ENCODE measurements around the gene GAA.

GAA gene

DNA sequence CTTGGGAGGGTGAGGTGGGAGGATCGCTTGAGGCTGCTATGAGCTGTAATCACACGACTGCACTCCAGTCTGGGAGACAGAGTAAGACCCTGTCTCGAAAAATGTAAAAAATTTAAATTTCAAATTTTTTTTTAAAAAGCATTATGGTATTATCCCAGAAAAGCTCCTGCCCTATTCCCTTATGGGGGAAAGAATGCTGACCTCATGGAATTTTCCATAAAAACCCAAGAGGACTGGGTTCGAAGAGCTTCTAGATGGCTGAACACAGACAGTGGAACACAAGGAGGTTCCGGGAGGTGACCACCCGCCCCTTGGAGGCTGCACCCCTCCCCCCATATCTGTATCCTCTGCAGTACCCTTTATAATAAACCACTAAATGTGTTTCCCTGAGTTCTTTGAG is 41.5 kb downstream of the GAA start:
- H3K4me3 ChIP-seq (ENCODE audit: low read depth, low read length), result no peak overlapping the region
- TF ChIP-seq, protein P1, sequence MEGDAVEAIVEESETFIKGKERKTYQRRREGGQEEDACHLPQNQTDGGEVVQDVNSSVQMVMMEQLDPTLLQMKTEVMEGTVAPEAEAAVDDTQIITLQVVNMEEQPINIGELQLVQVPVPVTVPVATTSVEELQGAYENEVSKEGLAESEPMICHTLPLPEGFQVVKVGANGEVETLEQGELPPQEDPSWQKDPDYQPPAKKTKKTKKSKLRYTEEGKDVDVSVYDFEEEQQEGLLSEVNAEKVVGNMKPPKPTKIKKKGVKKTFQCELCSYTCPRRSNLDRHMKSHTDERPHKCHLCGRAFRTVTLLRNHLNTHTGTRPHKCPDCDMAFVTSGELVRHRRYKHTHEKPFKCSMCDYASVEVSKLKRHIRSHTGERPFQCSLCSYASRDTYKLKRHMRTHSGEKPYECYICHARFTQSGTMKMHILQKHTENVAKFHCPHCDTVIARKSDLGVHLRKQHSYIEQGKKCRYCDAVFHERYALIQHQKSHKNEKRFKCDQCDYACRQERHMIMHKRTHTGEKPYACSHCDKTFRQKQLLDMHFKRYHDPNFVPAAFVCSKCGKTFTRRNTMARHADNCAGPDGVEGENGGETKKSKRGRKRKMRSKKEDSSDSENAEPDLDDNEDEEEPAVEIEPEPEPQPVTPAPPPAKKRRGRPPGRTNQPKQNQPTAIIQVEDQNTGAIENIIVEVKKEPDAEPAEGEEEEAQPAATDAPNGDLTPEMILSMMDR (IDR thresholded peaks at IDR 0.05; ENCODE audit: control insufficient read depth, extremely low read depth, insufficient read depth), result no peak

DNA sequence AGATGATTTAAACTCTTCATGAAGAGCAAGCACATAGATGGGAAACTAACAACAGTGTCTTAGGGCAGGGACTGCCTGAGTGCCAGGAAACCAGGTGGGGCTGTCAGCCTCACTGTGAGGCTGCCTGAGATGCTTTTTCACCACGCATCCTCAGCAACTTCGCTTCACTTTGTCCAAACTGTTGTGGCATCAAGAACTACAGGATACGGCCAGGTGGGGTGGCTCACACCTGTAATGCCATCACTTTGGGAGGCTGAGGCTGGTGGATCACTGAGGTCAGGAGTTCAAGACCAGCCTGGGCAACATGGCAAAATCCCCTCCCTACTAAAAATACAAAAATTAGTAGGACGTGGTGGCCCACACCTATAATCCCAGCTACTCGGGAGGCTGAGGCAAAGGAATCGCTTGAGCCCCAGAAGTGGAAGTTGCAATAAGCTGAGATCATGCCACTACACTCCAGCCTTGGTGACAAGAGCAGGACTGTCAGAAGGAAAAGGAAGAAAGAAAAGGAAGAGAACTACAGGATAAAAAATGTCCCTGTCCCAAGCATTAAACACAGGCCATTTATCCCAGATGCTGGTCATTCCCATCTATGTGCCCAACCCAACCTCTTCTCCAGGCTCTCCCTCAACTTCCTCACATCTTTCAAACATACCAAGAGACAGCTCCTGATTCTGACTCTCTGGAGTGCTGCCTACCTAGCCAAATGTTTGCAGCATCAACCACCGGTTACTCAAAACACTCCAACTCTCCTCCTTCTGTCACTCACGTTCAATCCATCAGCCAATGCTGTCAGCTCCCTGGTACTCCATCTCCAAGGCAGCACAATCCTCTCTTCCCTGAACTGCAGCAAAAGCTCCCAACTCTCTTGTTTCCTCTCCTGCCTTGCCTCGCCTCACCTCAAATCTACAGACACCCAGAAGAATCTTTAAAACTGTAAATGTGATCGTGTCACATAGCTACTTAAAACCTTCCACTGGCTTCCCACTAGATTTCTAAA is 44.0 kb downstream of the GAA start:
- DNase-seq (ENCODE audit: low read depth), result no peak
- TF ChIP-seq, protein P1 (IDR thresholded peaks at IDR 0.05; ENCODE audit: control insufficient read depth, extremely low read depth, insufficient read depth), result no peak
- peak overlapping the region; percentile 92 for H3K4me3 ChIP-seq (ENCODE audit: low read depth, low read length)

More for the DNA sequence above, 41.5 kb downstream of the GAA start:
- no peak for DNase-seq (ENCODE audit: low read depth)

DNA sequence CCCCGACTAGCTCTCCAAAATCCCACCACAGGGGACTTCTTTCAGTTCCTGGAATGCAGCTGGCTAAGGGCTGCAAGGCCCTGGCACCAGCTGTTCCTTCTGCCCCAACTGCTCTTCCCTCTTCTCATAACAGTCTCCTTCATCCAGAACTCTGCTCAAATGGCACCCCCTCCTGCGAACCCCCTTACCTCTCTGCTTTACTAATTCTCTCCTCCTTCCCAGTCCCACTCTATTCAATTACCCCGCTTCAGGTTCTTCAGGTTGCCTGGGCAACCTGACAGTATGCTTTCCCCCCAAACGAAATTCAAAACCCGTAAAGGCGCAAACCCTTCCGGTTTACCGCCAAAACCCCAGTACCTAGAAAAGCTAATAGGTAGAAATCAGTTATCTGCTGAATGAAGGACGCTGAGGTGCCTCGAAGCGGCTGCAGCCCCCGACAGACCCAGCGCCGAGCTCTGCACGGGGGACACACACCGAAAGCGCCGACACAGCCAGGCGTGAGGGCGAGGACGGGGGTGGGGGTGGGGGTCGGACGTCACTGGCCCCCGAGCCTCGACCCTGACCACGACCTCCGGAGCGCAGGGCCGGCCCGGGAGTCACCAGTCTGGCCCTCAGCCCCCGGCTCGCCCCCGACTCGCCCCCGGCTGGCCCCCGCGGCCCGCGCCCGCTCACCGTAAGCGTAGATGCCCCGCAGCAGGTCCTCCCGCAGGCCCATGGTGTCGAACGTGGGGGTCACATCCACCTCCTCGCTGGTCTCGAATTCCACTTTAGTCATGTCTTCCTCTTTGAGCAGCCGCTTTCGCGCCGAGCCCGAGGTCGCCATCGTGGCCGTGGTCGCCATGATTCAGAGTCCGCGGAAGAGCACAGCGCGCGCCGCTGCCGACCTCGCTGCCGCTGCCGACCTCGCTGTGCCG is 45.0 kb downstream of the GAA start:
- TF ChIP-seq, protein P1 (IDR thresholded peaks at IDR 0.05; ENCODE audit: control insufficient read depth, extremely low read depth, insufficient read depth), result no peak
- no peak for DNase-seq (ENCODE audit: low read depth)
- H3K4me3 ChIP-seq (ENCODE audit: low read depth, low read length), result peak overlapping the region; percentile 92

DNA sequence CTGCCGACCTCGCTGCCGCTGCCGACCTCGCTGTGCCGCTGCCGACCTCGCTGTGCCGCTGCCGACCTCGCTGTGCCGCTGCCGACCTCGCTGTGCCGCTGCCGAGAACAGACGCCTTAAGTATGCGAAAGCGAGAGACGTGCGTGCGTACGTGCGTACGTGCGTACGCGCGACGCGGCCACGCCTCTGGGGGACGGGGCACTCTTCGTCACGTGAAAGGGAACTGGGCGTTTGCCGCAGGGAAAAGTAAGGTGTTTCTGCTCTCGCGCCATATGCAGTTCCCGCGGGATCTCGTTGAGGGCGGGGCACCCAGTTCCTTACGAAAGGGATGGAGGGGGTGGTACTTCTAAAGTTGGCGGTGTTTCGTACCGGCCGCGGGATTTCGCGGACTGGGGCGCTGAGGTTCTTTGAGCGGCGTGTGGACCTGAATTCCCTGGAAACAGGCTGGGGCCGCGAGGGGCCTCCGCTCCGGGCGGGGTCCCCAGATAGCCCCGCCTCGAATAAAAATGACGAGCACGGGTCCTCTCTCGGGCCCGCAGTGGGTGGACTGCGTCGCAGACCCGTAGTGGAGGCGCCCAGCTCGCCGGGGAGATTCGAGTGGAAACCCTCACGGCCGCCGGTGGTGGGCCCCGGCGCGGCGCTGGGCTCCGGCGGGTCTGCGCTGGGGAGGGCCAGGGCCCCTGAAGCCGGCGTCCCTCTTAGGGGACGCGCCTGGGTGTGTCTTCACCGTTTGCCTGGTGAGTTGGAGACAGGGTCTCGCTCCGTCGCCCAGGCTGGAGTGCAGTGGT is 45.8 kb downstream of the GAA start, which contains the start of gene EIF4A3:
Gene EIF4A3, minus strand, starts transcription at position 94 of the 788 bp plus-strand sequence. CDS start 167 bp downstream, outside the sequence.
- TF ChIP-seq, protein P1 (IDR thresholded peaks at IDR 0.05; ENCODE audit: control insufficient read depth, extremely low read depth, insufficient read depth), result peak; percentile 21; the same call in 1 of the 2 replicates
- DNase-seq (ENCODE audit: low read depth), result peak; percentile 97
- H3K4me3 ChIP-seq (ENCODE audit: low read depth, low read length), result peak within 1 kb of the TSS; percentile 92

DNA sequence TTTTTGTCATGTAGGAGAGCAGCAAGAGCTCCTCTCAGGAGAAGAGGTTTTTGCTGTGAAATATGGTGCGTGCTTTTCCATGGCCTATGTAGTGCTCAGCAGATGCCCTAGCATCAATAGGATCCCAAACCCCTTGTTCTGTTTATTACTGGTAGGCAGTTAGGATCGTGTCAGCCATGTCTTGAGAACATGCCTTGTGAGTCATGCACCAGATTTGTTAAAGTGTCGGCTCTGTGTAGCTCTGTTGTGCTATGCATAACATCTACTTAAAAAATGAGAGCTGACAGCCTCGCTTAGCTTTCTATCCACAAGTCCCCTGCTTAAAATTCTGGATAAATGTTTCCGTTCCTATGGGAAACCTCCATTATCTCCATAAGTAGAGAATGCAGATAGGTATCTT is 50.0 kb downstream of the GAA start:
- DNase-seq (ENCODE audit: low read depth), result no peak
- no peak overlapping the region for H3K4me3 ChIP-seq (ENCODE audit: low read depth, low read length)
- TF ChIP-seq, protein P1 (IDR thresholded peaks at IDR 0.05; ENCODE audit: control insufficient read depth, extremely low read depth, insufficient read depth), result no peak

Measured in LNCaP clone FGC (cell line).